Measurements from ENCODE around the gene PDLIM4.

The PDLIM4 gene

GRCh38 chr5:132293066-132293991 lies 35.8 kb downstream of the PDLIM4 start:
- Histone ChIP-seq H3K36me3 (ENCODE audit: insufficient read depth, low read length) (no peaks in the 10 kb centered on the region), H3K9ac (ENCODE audit: low read depth, low read length) (peak overlapping the region; percentile 50), H3K9me3 (ENCODE audit: control insufficient read depth, insufficient read depth, low read length) (no peaks in the 10 kb centered on the region), H3K4me1 (ENCODE audit: insufficient read depth, low read length) (peaks cover 3% of the 10 kb centered on the region; the same call in 1 of the 2 replicates)

GRCh38 chr5:132293992-132294727 lies 36.7 kb downstream of the PDLIM4 start, which contains the start of gene SLC22A4:
TSS of gene SLC22A4 (plus strand) at chr5:132294394. CDS start at chr5:132294617, 223 bp downstream.
- Histone ChIP-seq H3K36me3 (ENCODE audit: insufficient read depth, low read length) (no peaks in the 10 kb centered on the region), H3K4me1 (ENCODE audit: insufficient read depth, low read length) (peaks cover 3% of the 10 kb centered on the region; the same call in 1 of the 2 replicates), H3K9me3 (ENCODE audit: control insufficient read depth, insufficient read depth, low read length) (no peaks in the 10 kb centered on the region), H3K9ac (ENCODE audit: low read depth, low read length) (peak within 1 kb of the TSS; percentile 50)

GRCh38 chr5:132294728-132295504 lies 37.4 kb downstream of the PDLIM4 start:
- Histone ChIP-seq H3K9me3 (ENCODE audit: control insufficient read depth, insufficient read depth, low read length) (no peaks in the 10 kb centered on the region), H3K4me1 (ENCODE audit: insufficient read depth, low read length) (peaks cover 3% of the 10 kb centered on the region; the same call in 1 of the 2 replicates), H3K36me3 (ENCODE audit: insufficient read depth, low read length) (no peaks in the 10 kb centered on the region), H3K9ac (ENCODE audit: low read depth, low read length) (peak overlapping the region; percentile 50; the same call in 1 of the 2 replicates)

GRCh38 chr5:132295505-132296411 lies 38.3 kb downstream of the PDLIM4 start:
- Histone ChIP-seq H3K9me3 (ENCODE audit: control insufficient read depth, insufficient read depth, low read length) (no peaks in the 10 kb centered on the region), H3K4me1 (ENCODE audit: insufficient read depth, low read length) (peaks cover 3% of the 10 kb centered on the region; the same call in 1 of the 2 replicates), H3K9ac (ENCODE audit: low read depth, low read length) (peak overlapping the region; percentile 50; the same call in 1 of the 2 replicates), H3K36me3 (ENCODE audit: insufficient read depth, low read length) (no peaks in the 10 kb centered on the region)

- Histone ChIP-seq H3K9ac (ENCODE audit: low read depth, low read length) (no peak overlapping the region), H3K9me3 (ENCODE audit: control insufficient read depth, insufficient read depth, low read length) (no peaks in the 10 kb centered on the region), H3K4me1 (ENCODE audit: insufficient read depth, low read length) (peaks cover 3% of the 10 kb centered on the region; the same call in 1 of the 2 replicates), H3K36me3 (ENCODE audit: insufficient read depth, low read length) (no peaks in the 10 kb centered on the region)
Observed at GRCh38 chr5:132296412-132297016, 39.0 kb downstream of the PDLIM4 start.

GRCh38 chr5:132297211-132297940 lies 39.9 kb downstream of the PDLIM4 start:
- Histone ChIP-seq H3K9me3 (ENCODE audit: control insufficient read depth, insufficient read depth, low read length) (no peaks in the 10 kb centered on the region), H3K4me1 (ENCODE audit: insufficient read depth, low read length) (peaks cover 3% of the 10 kb centered on the region; the same call in 1 of the 2 replicates), H3K9ac (ENCODE audit: low read depth, low read length) (no peak overlapping the region), H3K36me3 (ENCODE audit: insufficient read depth, low read length) (no peaks in the 10 kb centered on the region)

GRCh38 chr5:132298298-132299212 lies 41.1 kb downstream of the PDLIM4 start:
- Histone ChIP-seq H3K36me3 (ENCODE audit: insufficient read depth, low read length) (no peaks in the 10 kb centered on the region), H3K4me1 (ENCODE audit: insufficient read depth, low read length) (peaks cover 5% of the 10 kb centered on the region), H3K9ac (ENCODE audit: low read depth, low read length) (no peak overlapping the region), H3K9me3 (ENCODE audit: control insufficient read depth, insufficient read depth, low read length) (no peaks in the 10 kb centered on the region)

- Histone ChIP-seq H3K4me1 (ENCODE audit: insufficient read depth, low read length) (peaks cover 5% of the 10 kb centered on the region), H3K9ac (ENCODE audit: low read depth, low read length) (no peak overlapping the region), H3K9me3 (ENCODE audit: control insufficient read depth, insufficient read depth, low read length) (no peaks in the 10 kb centered on the region), H3K36me3 (ENCODE audit: insufficient read depth, low read length) (no peaks in the 10 kb centered on the region)
Observed at GRCh38 chr5:132299917-132300316, 42.4 kb downstream of the PDLIM4 start.

- H3K36me3 ChIP-seq (ENCODE audit: insufficient read depth, low read length): no peaks in the 10 kb centered on the region
- no peaks in the 10 kb centered on the region; the same call in 1 of the 2 replicates for H3K9me3 ChIP-seq (ENCODE audit: control insufficient read depth, insufficient read depth, low read length)
- H3K9ac ChIP-seq (ENCODE audit: low read depth, low read length): no peak overlapping the region
- H3K4me1 ChIP-seq (ENCODE audit: insufficient read depth, low read length): peaks cover 2% of the 10 kb centered on the region; the same call in 1 of the 2 replicates
Observed at GRCh38 chr5:132300577-132301343, 43.3 kb downstream of the PDLIM4 start.

- Histone ChIP-seq H3K36me3 (ENCODE audit: insufficient read depth, low read length) (no peaks in the 10 kb centered on the region), H3K9ac (ENCODE audit: low read depth, low read length) (no peak overlapping the region), H3K4me1 (ENCODE audit: insufficient read depth, low read length) (peaks cover 2% of the 10 kb centered on the region; the same call in 1 of the 2 replicates), H3K9me3 (ENCODE audit: control insufficient read depth, insufficient read depth, low read length) (no peaks in the 10 kb centered on the region; the same call in 1 of the 2 replicates)
Observed at GRCh38 chr5:132301344-132302271, 44.1 kb downstream of the PDLIM4 start.

All from ES-I3 (cell line).